ENCODE measurements around the gene SCYGR1. TPM values are rescaled to one million over a fixed set of nuclear protein-coding genes. Genes with fewer than 3 reads are reported as not detected.
"Not testable (repeated sequence)": the region's sequence is repeated elsewhere in the genome, so short reads cannot be mapped to it uniquely, and the experiment has no call there.

Gene SCYGR1, protein sequence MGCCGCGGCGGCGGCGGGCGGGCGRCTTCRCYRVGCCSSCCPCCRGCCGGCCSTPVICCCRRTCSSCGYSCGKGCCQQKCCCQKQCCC
- not detected for total RNA-seq
- not detected for polyA plus RNA-seq

DNA sequence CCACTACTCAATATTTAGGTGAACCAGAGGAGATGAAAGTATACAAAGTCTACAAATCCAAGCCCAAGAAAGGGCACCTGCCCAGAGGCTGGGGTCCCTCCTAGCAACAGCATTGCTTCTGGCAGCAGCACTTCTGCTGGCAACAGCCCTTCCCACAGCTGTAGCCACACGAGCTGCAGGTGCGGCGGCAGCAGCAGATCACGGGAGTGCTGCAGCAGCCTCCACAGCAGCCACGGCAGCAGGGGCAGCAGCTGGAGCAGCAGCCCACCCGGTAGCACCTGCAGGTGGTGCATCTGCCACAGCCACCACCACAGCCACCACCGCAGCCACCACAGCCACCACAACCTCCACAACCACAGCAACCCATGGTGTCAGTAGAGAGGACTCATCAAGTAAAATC, at the start of gene SCYGR1:
Gene SCYGR1 (minus strand): TSS at position 367 of the 400 bp plus-strand sequence. CDS start 0 bp downstream, at position 367.
- not testable (repeated sequence) for H3K4me1 Mint-ChIP-seq; H3K4me1 ChIP-seq (ENCODE audit: control insufficient read depth, insufficient read depth, low read length, poor library complexity, severe bottlenecking); H3K36me3 ChIP-seq (ENCODE audit: control insufficient read depth, insufficient read depth, low read length); H3K4me3 Mint-ChIP-seq; H3K27ac ChIP-seq (ENCODE audit: insufficient read depth, low read length, poor library complexity, severe bottlenecking); H3K36me3 Mint-ChIP-seq; ATAC-seq (ENCODE audit: low read depth in 2 of 2); H3K9me3 Mint-ChIP-seq; H3K4me3 ChIP-seq (ENCODE audit: low read depth, low read length); H3K27me3 ChIP-seq (ENCODE audit: control insufficient read depth, insufficient read depth, low read length); H3K9me3 ChIP-seq (ENCODE audit: control insufficient read depth in 2 of 2, low read length in 2 of 2); DNase-seq
- Mint-ChIP-seq H3K27me3 (peaks cover 10% of the 10 kb centered on the region), H3K27ac (peak within 1 kb of the TSS in 1 of 3 donors; percentile 14)

- no peaks in the 10 kb centered on the region for H3K36me3 Mint-ChIP-seq
- no peaks in the 10 kb centered on the region for H3K27me3 ChIP-seq (ENCODE audit: control insufficient read depth, insufficient read depth, low read length)
- no peak for ATAC-seq (ENCODE audit: low read depth in 2 of 2)
- no peaks in the 10 kb centered on the region for H3K36me3 ChIP-seq (ENCODE audit: control insufficient read depth, insufficient read depth, low read length)
- peaks cover 0 to 19% (median 8%) of the 10 kb centered on the region in 7 donors for H3K9me3 Mint-ChIP-seq
- H3K27me3 Mint-ChIP-seq: no peaks in the 10 kb centered on the region
- H3K27ac Mint-ChIP-seq: no peak overlapping the region
- peaks cover 9 to 10% of the 10 kb centered on the region in 2 experiments for H3K9me3 ChIP-seq (ENCODE audit: control insufficient read depth in 2 of 2, low read length in 2 of 2)
- no peak overlapping the region for H3K4me3 Mint-ChIP-seq
- H3K4me1 ChIP-seq (ENCODE audit: control insufficient read depth, insufficient read depth, low read length, poor library complexity, severe bottlenecking): no peaks in the 10 kb centered on the region
- DNase-seq: no peak
- H3K4me3 ChIP-seq (ENCODE audit: low read depth, low read length): no peak overlapping the region
- no peak overlapping the region for H3K27ac ChIP-seq (ENCODE audit: insufficient read depth, low read length, poor library complexity, severe bottlenecking)
- H3K4me1 Mint-ChIP-seq: no peaks in the 10 kb centered on the region
These were observed 48.9 kb upstream of the SCYGR1 start for GRCh38 chr2:227436436-227437174.

GRCh38 chr2:227433171-227433570, 45.4 kb upstream of the SCYGR1 start:
- H3K9me3 ChIP-seq (ENCODE audit: control insufficient read depth in 2 of 2, low read length in 2 of 2): peaks cover 9 to 10% of the 10 kb centered on the region in 2 experiments
- H3K4me1 Mint-ChIP-seq: no peaks in the 10 kb centered on the region
- H3K36me3 Mint-ChIP-seq: no peaks in the 10 kb centered on the region
- H3K36me3 ChIP-seq (ENCODE audit: control insufficient read depth, insufficient read depth, low read length): no peaks in the 10 kb centered on the region
- no peak overlapping the region for H3K27ac ChIP-seq (ENCODE audit: insufficient read depth, low read length, poor library complexity, severe bottlenecking)
- H3K27me3 Mint-ChIP-seq: peaks cover 4% of the 10 kb centered on the region
- H3K4me3 Mint-ChIP-seq: no peak overlapping the region
- H3K4me3 ChIP-seq (ENCODE audit: low read depth, low read length): no peak overlapping the region
- no peaks in the 10 kb centered on the region for H3K4me1 ChIP-seq (ENCODE audit: control insufficient read depth, insufficient read depth, low read length, poor library complexity, severe bottlenecking)
- H3K9me3 Mint-ChIP-seq: peaks cover 0 to 19% (median 8%) of the 10 kb centered on the region in 7 donors
- H3K27ac Mint-ChIP-seq: no peak overlapping the region
- DNase-seq (no peak), ATAC-seq (ENCODE audit: low read depth in 2 of 2) (no peak)
- no peaks in the 10 kb centered on the region for H3K27me3 ChIP-seq (ENCODE audit: control insufficient read depth, insufficient read depth, low read length)

DNA sequence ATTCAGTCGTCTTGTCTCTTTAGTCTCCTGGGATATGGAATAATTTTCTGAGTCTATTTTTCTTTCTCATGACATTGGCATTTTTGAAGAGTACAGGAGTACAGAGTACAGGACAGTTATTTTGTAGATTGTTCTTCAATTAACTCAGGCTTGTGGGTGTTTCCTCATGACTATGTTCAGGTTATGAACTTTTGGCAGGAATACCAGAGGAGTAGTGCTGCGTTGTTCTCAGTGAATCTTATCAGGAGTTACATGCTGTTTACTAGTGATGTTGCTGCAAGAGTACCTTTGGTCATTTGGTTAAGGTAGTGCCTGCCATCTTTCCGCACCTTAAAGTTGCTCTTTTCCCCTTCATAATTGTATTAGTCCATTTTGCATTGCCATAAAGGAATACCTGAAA, 42.9 kb upstream of the SCYGR1 start:
- Histone ChIP-seq H3K9me3 (ENCODE audit: control insufficient read depth in 2 of 2, low read length in 2 of 2) (peaks cover 9 to 10% of the 10 kb centered on the region in 2 experiments), H3K4me1 (ENCODE audit: control insufficient read depth, insufficient read depth, low read length, poor library complexity, severe bottlenecking) (no peaks in the 10 kb centered on the region), H3K27me3 (ENCODE audit: control insufficient read depth, insufficient read depth, low read length) (no peaks in the 10 kb centered on the region), H3K27ac (ENCODE audit: insufficient read depth, low read length, poor library complexity, severe bottlenecking) (no peak overlapping the region), H3K4me3 (ENCODE audit: low read depth, low read length) (no peak overlapping the region), H3K36me3 (ENCODE audit: control insufficient read depth, insufficient read depth, low read length) (no peaks in the 10 kb centered on the region)
- DNase-seq (no peak), ATAC-seq (ENCODE audit: low read depth in 2 of 2) (no peak)
- Mint-ChIP-seq H3K36me3 (no peaks in the 10 kb centered on the region), H3K27me3 (peaks cover 6% of the 10 kb centered on the region), H3K4me3 (no peak overlapping the region), H3K4me1 (no peaks in the 10 kb centered on the region), H3K9me3 (peaks cover 0 to 19% (median 8%) of the 10 kb centered on the region in 7 donors), H3K27ac (no peak overlapping the region)

DNA sequence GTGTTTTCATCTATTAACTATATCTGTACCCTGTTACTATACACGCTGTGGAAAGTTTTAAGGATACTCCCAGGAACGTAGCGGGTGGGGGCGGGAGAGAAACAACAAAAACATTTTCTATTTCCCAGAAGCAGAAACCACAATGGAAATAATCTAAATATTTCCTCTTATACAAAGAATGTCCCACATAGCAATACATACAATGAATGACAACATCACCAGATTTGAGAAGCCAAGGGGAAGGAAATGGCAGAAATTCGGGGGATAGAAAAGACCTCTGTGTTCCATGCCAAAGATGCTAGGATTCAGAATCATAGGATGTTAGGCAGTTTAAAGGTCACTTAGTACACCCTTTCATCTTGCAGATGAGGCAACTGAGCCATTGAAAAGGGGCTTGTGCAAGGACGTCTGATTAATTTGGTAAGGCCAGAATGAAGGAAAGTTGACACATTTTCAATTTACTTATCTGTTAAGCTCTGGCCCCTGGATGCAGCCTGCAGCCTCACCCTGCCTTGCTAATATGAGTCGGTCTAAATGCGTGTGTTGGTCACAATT, 41.1 kb upstream of the SCYGR1 start:
- Histone ChIP-seq H3K27ac (ENCODE audit: insufficient read depth, low read length, poor library complexity, severe bottlenecking) (no peak overlapping the region), H3K36me3 (ENCODE audit: control insufficient read depth, insufficient read depth, low read length) (no peaks in the 10 kb centered on the region), H3K4me3 (ENCODE audit: low read depth, low read length) (no peak overlapping the region), H3K9me3 (ENCODE audit: control insufficient read depth in 2 of 2, low read length in 2 of 2) (peaks cover 9 to 10% of the 10 kb centered on the region in 2 experiments), H3K4me1 (ENCODE audit: control insufficient read depth, insufficient read depth, low read length, poor library complexity, severe bottlenecking) (no peaks in the 10 kb centered on the region), H3K27me3 (ENCODE audit: control insufficient read depth, insufficient read depth, low read length) (no peaks in the 10 kb centered on the region)
- H3K36me3 Mint-ChIP-seq: no peaks in the 10 kb centered on the region
- ATAC-seq (ENCODE audit: low read depth in 2 of 2): no peak
- no peaks in the 10 kb centered on the region for H3K4me1 Mint-ChIP-seq
- H3K9me3 Mint-ChIP-seq: peaks cover 0 to 15% (median 7%) of the 10 kb centered on the region in 7 donors
- no peak overlapping the region for H3K4me3 Mint-ChIP-seq
- no peak for DNase-seq
- peaks cover 7% of the 10 kb centered on the region for H3K27me3 Mint-ChIP-seq
- H3K27ac Mint-ChIP-seq: no peak overlapping the region

DNA sequence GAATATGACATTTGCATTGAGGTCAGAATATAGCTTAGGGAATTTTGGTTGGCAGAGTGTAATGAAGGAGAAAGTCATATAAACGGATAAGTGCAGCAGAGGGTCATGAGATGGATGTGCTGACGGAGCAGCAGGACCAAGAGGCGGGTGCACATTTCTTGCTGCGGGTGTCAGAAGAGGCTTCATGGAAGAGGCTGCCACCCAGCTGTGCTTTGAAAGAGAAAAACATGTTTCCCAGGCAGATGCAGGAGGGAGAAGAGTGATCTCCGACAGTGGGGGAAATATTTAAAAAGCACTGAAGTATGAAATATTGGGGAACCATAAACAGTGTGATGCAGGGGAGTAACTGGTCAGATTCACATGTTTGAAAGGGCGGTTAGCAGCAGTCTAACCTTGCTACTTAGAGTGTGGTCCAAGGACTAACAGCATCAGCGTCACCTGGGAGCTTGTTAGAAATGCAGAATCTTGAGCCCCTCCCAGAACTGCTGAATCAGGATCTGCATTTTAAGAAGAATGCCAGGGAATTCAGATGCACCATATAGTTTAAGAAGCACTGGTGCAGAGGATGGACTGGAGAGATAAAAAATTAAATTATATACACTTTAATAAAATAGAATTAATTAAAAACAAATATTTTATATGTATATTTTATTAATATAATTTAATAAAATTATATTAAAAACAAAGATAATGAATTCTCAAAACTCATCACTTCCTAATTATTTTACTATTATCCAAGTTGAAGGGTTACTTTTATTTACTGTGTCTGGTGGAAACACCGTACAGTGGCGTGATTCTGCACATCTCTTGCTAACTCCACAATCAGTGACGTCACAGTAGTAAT, 36.1 kb upstream of the SCYGR1 start:
- Mint-ChIP-seq H3K4me1 (no peaks in the 10 kb centered on the region), H3K9me3 (peaks cover 0 to 2% (median 0%) of the 10 kb centered on the region in 7 donors), H3K4me3 (no peak overlapping the region), H3K27me3 (peaks cover 4% of the 10 kb centered on the region), H3K36me3 (no peaks in the 10 kb centered on the region), H3K27ac (no peak overlapping the region)
- H3K36me3 ChIP-seq (ENCODE audit: control insufficient read depth, insufficient read depth, low read length): no peaks in the 10 kb centered on the region
- ATAC-seq (ENCODE audit: low read depth in 2 of 2) (no peak), DNase-seq (no peak)
- H3K27me3 ChIP-seq (ENCODE audit: control insufficient read depth, insufficient read depth, low read length): no peaks in the 10 kb centered on the region
- no peak overlapping the region for H3K27ac ChIP-seq (ENCODE audit: insufficient read depth, low read length, poor library complexity, severe bottlenecking)
- H3K4me1 ChIP-seq (ENCODE audit: control insufficient read depth, insufficient read depth, low read length, poor library complexity, severe bottlenecking): no peaks in the 10 kb centered on the region
- no peaks in the 10 kb centered on the region for H3K9me3 ChIP-seq (ENCODE audit: control insufficient read depth in 2 of 2, low read length in 2 of 2)
- H3K4me3 ChIP-seq (ENCODE audit: low read depth, low read length): no peak overlapping the region

GRCh38 chr2:227420087-227421052, 32.6 kb upstream of the SCYGR1 start:
- peaks cover 0 to 8% (median 7%) of the 10 kb centered on the region in 4 donors for H3K4me1 Mint-ChIP-seq
- Histone ChIP-seq H3K9me3 (ENCODE audit: control insufficient read depth in 2 of 2, low read length in 2 of 2) (no peaks in the 10 kb centered on the region), H3K36me3 (ENCODE audit: control insufficient read depth, insufficient read depth, low read length) (no peaks in the 10 kb centered on the region), H3K4me1 (ENCODE audit: control insufficient read depth, insufficient read depth, low read length, poor library complexity, severe bottlenecking) (no peaks in the 10 kb centered on the region), H3K27me3 (ENCODE audit: control insufficient read depth, insufficient read depth, low read length) (no peaks in the 10 kb centered on the region), H3K27ac (ENCODE audit: insufficient read depth, low read length, poor library complexity, severe bottlenecking) (no peak overlapping the region), H3K4me3 (ENCODE audit: low read depth, low read length) (no peak overlapping the region)
- H3K27me3 Mint-ChIP-seq: no peaks in the 10 kb centered on the region
- no peak overlapping the region for H3K27ac Mint-ChIP-seq
- ATAC-seq (ENCODE audit: low read depth in 2 of 2) (no peak), DNase-seq (no peak)
- no peak overlapping the region for H3K4me3 Mint-ChIP-seq
- H3K9me3 Mint-ChIP-seq: no peaks in the 10 kb centered on the region
- H3K36me3 Mint-ChIP-seq: no peaks in the 10 kb centered on the region

Data from CD4-positive, CD25-positive, alpha-beta regulatory T cell (primary cell).